A549 (cell line): Measurements from ENCODE around the gene PPP1R15A.

ENCODE experiments used
- CTCF ChIP-seq: fragments of >200 bp; sonication (Bioruptor Twin); formaldehyde crosslinking; IDR thresholded peaks from 3 replicates; pipeline ENCODE4 v1.5.1; 2016
- JUN ChIP-seq, 2 experiments: fragments of >200 bp; sonication (Bioruptor Twin); formaldehyde crosslinking; IDR thresholded peaks; 2 replicates in 1 of 2; 3 replicates in 1 of 2; pipeline ENCODE4 v1.6.1; 2016 to 2017
- NR3C1 ChIP-seq: fragments of >200 bp; sonication (Bioruptor Twin); formaldehyde crosslinking; IDR thresholded peaks from 3 replicates; pipeline ENCODE4 v1.6.1; 2017

- no peak for TF ChIP-seq JUN (IDR thresholded peaks at IDR 0.05)
- no peak for TF ChIP-seq NR3C1
- no peak for TF ChIP-seq CTCF
Measured at GRCh38 chr19:48841571-48841970, 30.6 kb upstream of the PPP1R15A start.
